ENCODE results near the gene SIRT1. TPM values are rescaled to one million over a fixed set of nuclear protein-coding genes. Genes with fewer than 3 reads are reported as not detected.

The SIRT1 gene
- total RNA-seq, 1 experiment from 2014 or later, result 20.4 TPM

GRCh38 chr10:67884842-67885670 lies 600 bp downstream of the SIRT1 start:
- Histone ChIP-seq H4K20me1 (ENCODE audit: low read length) (peaks cover 38% of the 10 kb centered on the region), H3K36me3 (ENCODE audit: low read depth, low read length) (peaks cover 29% of the 10 kb centered on the region), H3K9me3 (ENCODE audit: low read length) (no peaks in the 10 kb centered on the region), H3K27me3 (ENCODE audit: low read length) (no peaks in the 10 kb centered on the region), H2AFZ (ENCODE audit: low read length) (peak overlapping the region; percentile 43; the same call in 1 of the 2 replicates), H3K4me2 (ENCODE audit: low read length) (peak overlapping the region; percentile 82), H3K79me2 (ENCODE audit: low read length) (peaks cover 45% of the 10 kb centered on the region), H3F3A (ENCODE audit: low read length, unreplicated experiment) (no peaks in the 10 kb centered on the region), H3K4me3 (ENCODE audit: low read length) (peak overlapping the region; percentile 75), H3K9me2 (replicated peaks; ENCODE audit: low read length) (no peaks in the 10 kb centered on the region), H3K4me1 (ENCODE audit: insufficient read depth, low read length) (peaks cover 16% of the 10 kb centered on the region), H3K27ac (ENCODE audit: low read length) (peak overlapping the region; percentile 43), H3K9ac (ENCODE audit: low read length) (peak overlapping the region; percentile 75)
- BruUV-seq (replicated peaks), result no TSS peak
- ChIA-PET POLR2A (ENCODE audit: unreplicated experiment) (interaction anchor here (0.6 to 0.8 kb wide), 4 partner anchors 8 to 96 kb away, joined by 6 to 9 read pairs (median 6); no protein-coding TSS in a partner anchor), CTCF (interaction anchor here (0.7 to 1.1 kb wide), 3 partner anchors 30 to 97 kb away, joined by 3 to 7 read pairs (median 4); no protein-coding TSS in a partner anchor)
- DNase-seq (peak; percentile 80), ATAC-seq (peak; percentile 70)
- intact Hi-C loops (cut with micrococcal nuclease), result loop anchor here (1.0 to 10.0 kb wide), 8 partner anchors 30 to 450 kb away; partner anchors contain the start of genes CTNNA3, HERC4, HNRNPH3 and PBLD
- TF ChIP-seq EZH2phosphoT487 (IDR thresholded peaks at IDR 0.05; ENCODE audit: borderline replicate concordance, low read length) (no peak), CTCF (conservative IDR thresholded peaks at IDR 0.05; ENCODE audit: low read depth, low read length) (no peak), EZH2 (IDR thresholded peaks at IDR 0.05; ENCODE audit: low read length, unreplicated experiment) (no peak)

- Histone ChIP-seq H3K36me3 (ENCODE audit: low read depth, low read length) (peaks cover 57% of the 10 kb centered on the region), H3K4me1 (ENCODE audit: insufficient read depth, low read length) (no peaks in the 10 kb centered on the region), H3K4me2 (ENCODE audit: low read length) (no peak overlapping the region), H3K4me3 (ENCODE audit: low read length) (no peak overlapping the region), H3K9me2 (replicated peaks; ENCODE audit: low read length) (no peaks in the 10 kb centered on the region), H3K9ac (ENCODE audit: low read length) (no peak overlapping the region), H3K79me2 (ENCODE audit: low read length) (peaks cover 14% of the 10 kb centered on the region; the same call in 1 of the 2 replicates), H3K27ac (ENCODE audit: low read length) (no peak overlapping the region), H3K9me3 (ENCODE audit: low read length) (no peaks in the 10 kb centered on the region), H2AFZ (ENCODE audit: low read length) (no peak overlapping the region), H3K27me3 (ENCODE audit: low read length) (no peaks in the 10 kb centered on the region), H3F3A (ENCODE audit: low read length, unreplicated experiment) (no peaks in the 10 kb centered on the region), H4K20me1 (ENCODE audit: low read length) (peaks cover 10% of the 10 kb centered on the region; the same call in 1 of the 2 replicates)
- intact Hi-C loops (cut with micrococcal nuclease), result no loop called here
- ChIA-PET POLR2A (ENCODE audit: unreplicated experiment) (no interaction called here), CTCF (interaction anchor here (0.6 kb wide), 1 partner anchor 687 kb away, joined by 3 read pairs; no protein-coding TSS in a partner anchor)
- no TSS peak for BruUV-seq (replicated peaks)
- DNase-seq (no peak), ATAC-seq (no peak)
- TF ChIP-seq CTCF (conservative IDR thresholded peaks at IDR 0.05; ENCODE audit: low read depth, low read length) (no peak), EZH2phosphoT487 (IDR thresholded peaks at IDR 0.05; ENCODE audit: borderline replicate concordance, low read length) (no peak), EZH2 (IDR thresholded peaks at IDR 0.05; ENCODE audit: low read length, unreplicated experiment) (no peak)
Measured at GRCh38 chr10:67893637-67894036, 9.2 kb downstream of the SIRT1 start.

Data from PC-3 (cell line).